Measurements from ENCODE around the gene PRCC.

The PRCC gene, protein sequence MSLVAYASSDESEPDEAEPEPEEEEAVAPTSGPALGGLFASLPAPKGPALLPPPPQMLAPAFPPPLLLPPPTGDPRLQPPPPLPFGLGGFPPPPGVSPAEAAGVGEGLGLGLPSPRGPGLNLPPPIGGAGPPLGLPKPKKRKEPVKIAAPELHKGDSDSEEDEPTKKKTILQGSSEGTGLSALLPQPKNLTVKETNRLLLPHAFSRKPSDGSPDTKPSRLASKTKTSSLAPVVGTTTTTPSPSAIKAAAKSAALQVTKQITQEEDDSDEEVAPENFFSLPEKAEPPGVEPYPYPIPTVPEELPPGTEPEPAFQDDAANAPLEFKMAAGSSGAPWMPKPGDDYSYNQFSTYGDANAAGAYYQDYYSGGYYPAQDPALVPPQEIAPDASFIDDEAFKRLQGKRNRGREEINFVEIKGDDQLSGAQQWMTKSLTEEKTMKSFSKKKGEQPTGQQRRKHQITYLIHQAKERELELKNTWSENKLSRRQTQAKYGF

GRCh38 chr1:156767101-156767878 lies at the start of gene PRCC:
PRCC (plus strand) TSS chr1:156767535; CDS start chr1:156767772, 237 bp downstream.
- peak; percentile 100 for DNase-seq

GRCh38 chr1:156721131-156721530 lies 46.2 kb upstream of the PRCC start:
- no peak for DNase-seq

GRCh38 chr1:156721535-156721934 lies 45.8 kb upstream of the PRCC start:
- DNase-seq = no peak

DNA sequence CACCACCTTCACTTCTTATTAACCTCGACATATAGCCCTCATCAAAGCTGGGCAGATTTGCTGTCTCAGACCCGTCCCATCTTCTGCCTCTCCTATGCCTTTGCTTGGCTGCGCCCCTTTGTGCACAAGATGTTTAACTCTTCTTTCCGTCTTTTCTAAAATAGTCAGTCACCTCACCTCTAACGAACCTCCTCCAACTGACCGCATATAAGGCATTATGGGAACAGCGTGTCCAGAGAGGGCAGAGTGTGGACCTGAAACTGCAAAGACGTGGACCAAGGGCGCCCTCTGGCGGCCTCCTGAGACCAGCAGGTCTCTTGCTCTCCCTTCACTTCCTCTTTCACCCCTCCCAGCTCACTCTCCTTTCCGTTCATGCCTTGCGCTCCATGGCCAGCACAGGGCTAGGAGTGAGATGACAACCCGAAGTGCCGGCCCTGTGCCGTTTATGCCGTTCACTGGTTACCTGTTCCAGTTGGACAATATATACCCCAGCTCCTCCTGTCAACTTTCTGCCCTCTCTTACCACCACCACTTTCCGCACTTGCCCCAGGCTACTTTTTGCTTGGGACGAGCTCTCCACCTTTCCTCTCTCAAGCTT lies 41.6 kb upstream of the PRCC start:
- DNase-seq = peak; percentile 92

GRCh38 chr1:156726549-156727226 lies 40.6 kb upstream of the PRCC start:
- DNase-seq = peak; percentile 76

GRCh38 chr1:156727492-156727891 lies 39.8 kb upstream of the PRCC start:
- no peak for DNase-seq

GRCh38 chr1:156727926-156728598 lies 39.3 kb upstream of the PRCC start, which contains the start of gene METTL25B:
METTL25B (plus strand) TSS chr1:156728469; CDS start chr1:156729105, 636 bp downstream.
- DNase-seq = peak; percentile 82

GRCh38 chr1:156728599-156729462 lies 38.5 kb upstream of the PRCC start, which contains the start of gene ISG20L2:
ISG20L2 (minus strand) TSS chr1:156728766; CDS start chr1:156727652, 1,114 bp downstream.
- DNase-seq = peak; percentile 98

DNA sequence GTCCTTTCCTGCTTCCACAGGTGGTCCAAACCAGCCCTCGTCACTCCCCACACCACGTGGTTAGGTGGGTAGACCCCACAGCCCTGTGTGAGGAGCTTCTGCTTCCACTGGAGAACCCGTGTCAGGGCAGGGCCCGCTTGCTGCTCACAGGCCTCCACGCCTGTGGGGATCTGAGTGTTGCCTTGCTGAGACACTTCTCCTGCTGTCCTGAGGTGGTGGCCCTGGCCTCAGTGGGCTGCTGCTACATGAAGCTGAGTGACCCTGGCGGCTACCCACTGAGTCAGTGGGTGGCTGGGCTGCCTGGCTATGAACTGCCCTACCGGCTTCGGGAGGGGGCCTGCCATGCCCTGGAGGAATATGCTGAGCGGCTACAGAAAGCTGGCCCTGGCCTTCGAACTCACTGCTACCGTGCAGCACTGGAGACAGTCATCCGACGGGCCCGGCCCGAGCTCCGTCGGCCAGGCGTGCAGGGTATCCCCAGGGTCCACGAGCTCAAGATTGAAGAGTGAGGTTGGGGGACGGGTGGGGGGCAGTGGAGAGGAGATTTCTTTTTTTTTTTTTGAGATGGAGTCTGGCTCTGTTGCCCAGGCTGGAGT lies 33.2 kb upstream of the PRCC start:
- no peak for DNase-seq

DNA sequence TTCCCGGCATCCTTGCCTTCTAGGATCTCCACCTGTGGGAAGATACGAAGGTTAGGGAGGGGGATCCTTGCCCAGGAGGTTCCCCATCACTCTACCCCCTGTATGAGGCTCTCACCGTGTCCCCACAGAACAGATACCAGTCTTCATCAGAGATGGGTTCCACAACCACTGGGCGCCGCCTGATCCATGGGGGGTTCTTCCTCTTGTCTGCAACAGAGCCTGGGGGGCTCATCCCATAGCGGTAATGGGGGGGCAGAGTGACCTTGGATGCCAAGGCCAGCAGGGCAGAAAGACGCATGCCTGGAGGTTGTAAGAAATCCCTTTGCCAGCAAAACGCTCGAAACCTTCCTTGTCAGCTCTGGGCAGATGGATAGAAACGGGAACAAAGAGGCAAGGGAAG lies 28.9 kb upstream of the PRCC start:
- no peak for DNase-seq

DNA sequence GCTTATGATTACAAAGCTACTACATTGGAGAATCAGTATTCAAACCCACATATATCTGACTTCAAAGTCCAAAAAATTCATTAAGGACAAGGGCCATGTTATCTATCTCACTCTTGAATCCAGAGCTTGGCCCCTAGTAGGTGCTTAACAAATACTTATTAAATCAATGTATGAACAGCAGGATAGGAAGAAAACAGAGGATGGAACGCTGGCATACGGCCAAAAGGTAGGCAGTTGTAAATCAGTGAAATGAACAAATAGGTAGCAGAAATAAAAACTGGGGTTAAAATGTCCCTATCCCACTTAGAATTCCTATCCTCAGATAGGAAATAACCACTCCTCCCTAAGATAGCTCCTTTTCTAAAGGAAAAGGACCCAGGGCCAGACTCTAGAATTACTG lies 28.4 kb upstream of the PRCC start:
- no peak for DNase-seq

DNA sequence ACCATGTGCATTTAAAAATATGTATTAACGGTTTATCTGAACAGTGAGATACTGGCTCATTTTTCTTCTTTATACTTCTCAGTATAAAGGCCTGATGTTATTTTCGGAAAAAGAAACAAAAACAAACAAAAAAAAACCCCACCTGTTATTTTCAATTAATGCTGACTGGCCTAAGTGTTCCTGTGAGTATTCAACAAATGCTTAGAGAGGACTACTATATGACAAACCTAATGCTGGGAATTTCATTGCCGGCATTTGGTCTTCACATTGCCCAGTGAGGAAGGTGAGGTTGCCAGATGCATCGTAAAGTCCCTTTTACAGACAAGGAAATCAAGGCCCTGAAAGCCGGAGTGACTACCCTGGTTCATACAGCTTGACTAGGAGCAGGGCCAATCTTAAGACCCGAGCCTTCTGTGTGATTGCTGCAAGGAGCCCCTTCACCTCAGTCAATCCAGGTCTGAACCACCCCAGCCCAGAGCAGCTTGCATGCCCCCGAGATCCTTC lies 27.0 kb upstream of the PRCC start:
- DNase-seq = no peak

DNA sequence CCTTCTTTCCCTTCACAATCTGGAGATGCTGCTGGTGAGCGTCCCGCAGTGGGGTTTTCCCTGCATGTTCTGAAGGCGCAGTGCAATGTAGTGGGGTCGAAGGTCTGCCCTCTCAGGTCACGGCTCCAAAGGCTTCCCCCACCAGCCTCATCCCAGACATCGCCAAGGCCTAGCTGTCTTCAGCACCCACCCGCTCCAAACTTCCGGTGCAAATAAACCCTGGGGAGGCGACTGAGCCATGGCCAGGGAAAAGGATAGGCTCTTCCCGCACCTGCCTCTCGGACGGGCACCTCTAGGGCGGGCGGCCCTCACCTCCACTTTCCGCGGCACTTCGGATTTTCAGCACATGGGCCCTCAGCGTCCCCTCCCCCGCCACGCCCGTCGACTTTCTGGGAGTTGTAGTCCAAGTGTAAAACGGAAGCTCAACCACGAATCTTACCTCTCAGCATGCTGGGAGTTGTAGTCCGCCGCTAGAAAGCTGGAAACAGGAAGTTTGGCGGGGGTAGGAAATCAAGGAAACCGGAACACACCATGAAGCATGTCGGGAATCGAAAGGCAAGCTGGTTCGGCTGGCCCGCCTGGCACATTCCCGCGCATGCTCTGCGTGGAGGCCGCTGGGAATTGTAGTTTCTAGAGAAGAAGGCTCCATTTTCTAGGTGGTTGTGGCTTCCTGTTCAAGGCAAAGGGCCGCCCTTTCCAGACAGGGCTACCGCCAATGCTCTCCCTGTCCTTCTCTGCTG lies 26.4 kb upstream of the PRCC start, which contains the start of gene MRPL24:
TSS of gene MRPL24 (minus strand) at position 348 of the 740 bp plus-strand sequence. CDS start 2,384 bp downstream, outside the sequence.
- DNase-seq = peak; percentile 100

DNA sequence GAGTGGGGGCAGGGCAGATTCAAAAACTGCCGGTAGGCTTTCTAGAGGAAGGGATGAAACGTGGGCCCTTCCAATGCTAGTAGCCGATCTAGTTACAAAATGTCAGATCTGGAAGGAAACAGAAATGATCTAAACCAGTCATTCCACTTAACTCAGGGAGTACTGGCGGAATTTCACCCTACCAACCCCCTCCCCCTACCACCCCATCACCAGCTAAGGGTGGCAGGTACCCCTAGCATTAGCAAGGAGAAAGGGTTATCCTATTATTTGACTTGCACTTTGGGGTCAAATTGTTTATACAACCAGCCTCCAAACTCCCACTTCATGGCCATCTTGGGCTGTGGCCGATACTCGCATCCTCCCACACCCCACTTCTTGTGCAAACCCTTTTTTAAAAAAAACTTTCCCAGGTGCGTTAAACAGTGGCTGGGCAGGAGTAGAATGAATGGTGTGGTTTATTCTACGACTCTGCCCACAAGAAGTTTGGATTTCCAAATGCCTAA lies 25.8 kb upstream of the PRCC start:
- DNase-seq = no peak

GRCh38 chr1:156742017-156742416 lies 25.3 kb upstream of the PRCC start:
- no peak for DNase-seq

DNA sequence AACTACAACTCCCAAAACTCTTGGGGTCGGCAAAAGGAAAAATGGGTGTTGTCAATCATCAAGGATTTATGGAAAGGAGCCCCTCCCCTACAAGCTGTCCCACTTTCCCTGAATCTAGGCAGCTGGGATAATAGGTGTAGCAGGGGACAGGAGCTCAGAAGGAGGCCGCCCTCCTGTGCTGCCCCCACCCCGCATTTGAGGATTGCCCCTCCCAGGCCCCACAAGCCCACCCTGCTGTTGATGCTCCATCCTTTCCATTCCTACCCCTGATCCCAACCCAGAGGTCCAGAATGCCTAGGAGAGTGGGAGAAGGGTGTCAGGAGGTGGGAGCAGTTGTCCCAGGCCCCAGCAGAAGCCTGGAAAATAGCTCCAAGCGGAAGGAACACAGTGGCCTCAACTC lies 24.5 kb upstream of the PRCC start:
- DNase-seq = no peak

GRCh38 chr1:156743367-156744302 lies 23.7 kb upstream of the PRCC start:
- no peak for DNase-seq

DNA sequence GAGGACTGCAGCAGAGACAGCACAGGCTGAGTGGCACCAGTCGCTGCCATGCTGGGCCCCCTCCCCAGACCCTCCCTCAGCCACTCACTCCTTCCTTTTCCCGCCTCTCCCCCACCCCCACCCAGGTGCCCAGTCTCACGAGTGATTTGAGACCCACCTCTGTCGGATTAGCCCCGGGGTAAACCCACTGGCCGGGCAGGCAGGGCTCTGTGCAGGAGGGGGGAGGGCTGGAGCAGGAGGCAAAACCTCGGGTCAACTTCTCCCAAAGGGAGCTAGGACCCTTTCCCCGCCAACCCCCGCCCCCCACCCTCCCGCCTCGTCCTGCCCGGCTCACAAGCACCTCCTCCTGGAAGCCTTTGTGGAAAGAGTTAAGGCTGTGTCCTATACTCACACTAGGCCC lies 23.0 kb upstream of the PRCC start:
- no peak for DNase-seq

Data from EL (cell line).